ENCODE results near the gene KSR1. TPM values are rescaled to one million over a fixed set of nuclear protein-coding genes. Genes with fewer than 3 reads are reported as not detected.

KSR1 gene
- total and polyA plus RNA-seq, 9 of the 15 experiments (the other 6 are each of a cell fraction or from before 2014, with no cell fraction given): 1.4 to 51.7 (median 18.4) TPM

DNA sequence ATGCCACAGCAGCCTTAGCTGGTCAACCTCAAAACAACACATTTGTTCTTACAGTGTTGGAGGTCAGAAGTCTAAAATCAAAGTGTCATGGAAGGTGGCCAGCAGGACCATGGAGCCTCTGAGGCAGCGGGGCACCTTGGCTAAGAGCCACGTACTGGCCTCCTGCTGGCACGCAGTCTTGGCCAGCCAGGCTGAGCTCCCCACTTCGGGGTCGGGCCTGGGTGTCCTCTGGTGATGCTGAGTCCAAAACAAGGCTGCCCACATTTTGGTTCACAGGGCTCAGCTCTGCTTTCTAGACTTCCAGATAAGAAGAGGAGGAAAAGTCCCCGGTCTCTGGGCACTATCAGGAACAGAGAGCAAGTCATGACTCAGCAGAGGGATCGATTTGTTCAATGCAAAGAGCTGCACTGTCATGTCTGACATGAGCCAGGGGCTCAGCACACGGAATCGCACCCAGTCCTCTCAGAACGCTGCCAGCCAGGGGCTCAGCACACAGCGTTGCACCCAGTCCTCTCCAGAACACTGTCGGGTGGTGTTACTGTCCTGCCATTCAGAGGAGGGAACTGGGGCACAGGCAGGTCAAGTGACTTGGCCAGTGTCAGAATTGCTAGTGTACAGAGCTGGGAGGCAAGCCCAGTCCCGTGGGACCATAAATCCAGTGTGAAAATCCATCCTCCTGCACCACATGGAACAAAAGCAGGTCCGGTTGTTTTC is 177.2 kb downstream of the KSR1 start (continued):
- TF ChIP-seq FOXP4 (CRISPR knock-in tag; IDR thresholded peaks at IDR 0.05; ENCODE audit: borderline replicate concordance) (no peak), CHD2 (IDR thresholded peaks at IDR 0.05; ENCODE audit: low read depth, low read length) (no peak), PHF20 (IDR thresholded peaks at IDR 0.05; ENCODE audit: partially characterized antibody) (no peak), TCF3 (CRISPR knock-in tag; IDR thresholded peaks at IDR 0.05) (0 out of 2 replicates have a peak, but pooled peaks have one; percentile 3), POLR3A (IDR thresholded peaks at IDR 0.05; ENCODE audit: borderline replicate concordance, extremely low read depth, insufficient read depth, insufficient read length) (no peak), ESRRA (IDR thresholded peaks at IDR 0.05; ENCODE audit: borderline replicate concordance, low read depth) (no peak), ZNF407 (IDR thresholded peaks at IDR 0.05; ENCODE audit: low read depth) (no peak), SMARCE1 (IDR thresholded peaks at IDR 0.05) (peak; percentile 53; the same call in 1 of the 2 replicates), FOXK1 (CRISPR knock-in tag; IDR thresholded peaks at IDR 0.05; ENCODE audit: borderline replicate concordance) (no peak), MAX (CRISPR knock-in tag; IDR thresholded peaks at IDR 0.05) (no peak), CREBBP (IDR thresholded peaks at IDR 0.05; ENCODE audit: low read depth, low read length) (no peak), U2AF1 (optimal IDR thresholded peaks at IDR 0.05; ENCODE audit: low read depth, low read length) (no peak), MCM2 (IDR thresholded peaks at IDR 0.05; ENCODE audit: low read depth) (no peak), C11orf30 (IDR thresholded peaks at IDR 0.05; ENCODE audit: low read depth) (peak; percentile 90), GTF2F1 (IDR thresholded peaks at IDR 0.05; ENCODE audit: low read depth, low read length) (no peak)
- TF ChIP-seq, protein P1, sequence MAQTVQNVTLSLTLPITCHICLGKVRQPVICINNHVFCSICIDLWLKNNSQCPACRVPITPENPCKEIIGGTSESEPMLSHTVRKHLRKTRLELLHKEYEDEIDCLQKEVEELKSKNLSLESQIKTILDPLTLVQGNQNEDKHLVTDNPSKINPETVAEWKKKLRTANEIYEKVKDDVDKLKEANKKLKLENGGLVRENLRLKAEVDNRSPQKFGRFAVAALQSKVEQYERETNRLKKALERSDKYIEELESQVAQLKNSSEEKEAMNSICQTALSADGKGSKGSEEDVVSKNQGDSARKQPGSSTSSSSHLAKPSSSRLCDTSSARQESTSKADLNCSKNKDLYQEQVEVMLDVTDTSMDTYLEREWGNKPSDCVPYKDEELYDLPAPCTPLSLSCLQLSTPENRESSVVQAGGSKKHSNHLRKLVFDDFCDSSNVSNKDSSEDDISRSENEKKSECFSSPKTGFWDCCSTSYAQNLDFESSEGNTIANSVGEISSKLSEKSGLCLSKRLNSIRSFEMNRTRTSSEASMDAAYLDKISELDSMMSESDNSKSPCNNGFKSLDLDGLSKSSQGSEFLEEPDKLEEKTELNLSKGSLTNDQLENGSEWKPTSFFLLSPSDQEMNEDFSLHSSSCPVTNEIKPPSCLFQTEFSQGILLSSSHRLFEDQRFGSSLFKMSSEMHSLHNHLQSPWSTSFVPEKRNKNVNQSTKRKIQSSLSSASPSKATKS (CRISPR knock-in tag; IDR thresholded peaks at IDR 0.05): no peak
